Right ventricle myocardium inferior (tissue), 1 donor: ENCODE data around the gene AICDA. TPM values are rescaled to one million over a fixed set of nuclear protein-coding genes. Genes with fewer than 3 reads are reported as not detected.
"Not testable (repeated sequence)": the region's sequence is repeated elsewhere in the genome, so short reads cannot be mapped to it uniquely, and the experiment has no call there.

Source experiments
- ATAC-seq: fragments of 200-7000 bp; cut with Tn5 transposase; one replicate; pipeline ENCODE4 v1.9.1; 2020; ENCODE audit warnings: mild to moderate bottlenecking, moderate library complexity
- DNase-seq: peaks from one replicate; pipeline ENCODE4 v3.0.0; 2021; ENCODE audit errors: missing footprints
- intact Hi-C: fragments of 100-400 bp; cut with DNase I; formaldehyde crosslinking; loops from one replicate; pipeline ENCODE4 v1.11.0; 2022
- total RNA-seq: library from RNA; stranded (reverse); fragmentation: NEBNext Ultra II Directional; extraction: Animal tissue kit (Norgen Biotek cat#: 25700); gene quantifications from one replicate; pipeline ENCODE4 v1.2.1, GENCODE V29; 2021
- donor health status: DM: no; HTN: yes; CAD: no; lungs with severe emphysema.

Gene AICDA
- total RNA-seq, 1 donor from 2014 or later: 0.08 TPM

GRCh38 chr12:8624750-8625149, 12.1 kb upstream of the AICDA start:
- ATAC-seq, DNase-seq, intact Hi-C loops: not testable (repeated sequence)

DNA sequence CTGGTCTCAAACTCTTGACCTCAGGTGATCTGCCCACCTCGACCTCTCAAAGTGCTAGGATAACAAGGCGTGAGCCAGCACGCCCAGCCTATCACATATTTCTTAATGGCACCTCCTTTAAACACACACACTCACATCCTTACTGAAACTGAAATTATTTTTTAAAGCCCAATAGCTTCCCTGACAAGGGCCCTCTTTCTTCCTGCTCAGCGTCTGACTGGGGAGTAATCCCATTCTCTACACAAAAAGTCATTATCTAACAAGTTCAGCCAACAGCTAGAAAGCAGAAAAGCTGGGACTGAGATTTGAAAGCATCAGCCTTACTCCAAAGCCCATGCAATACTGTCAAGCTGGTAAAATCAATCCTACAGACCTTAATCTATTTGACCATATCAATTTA, 10.0 kb upstream of the AICDA start:
- ATAC-seq (no peak), DNase-seq (no peak)
- intact Hi-C loops: no loop called here

- DNase-seq (no peak), ATAC-seq (no peak)
- intact Hi-C loops: no loop called here
Observed at GRCh38 chr12:8615206-8615605, 2.5 kb upstream of the AICDA start.

- intact Hi-C loops, DNase-seq, ATAC-seq: not testable (repeated sequence)
Observed at GRCh38 chr12:8613881-8614280, 1.2 kb upstream of the AICDA start.

- ATAC-seq (no peak), DNase-seq (no peak)
- intact Hi-C loops: loop anchor here (2.0 kb wide), 1 partner anchor 64 kb away; no protein-coding TSS in a partner anchor
Observed at GRCh38 chr12:8609061-8609570, 3.5 kb downstream of the AICDA start.

DNA sequence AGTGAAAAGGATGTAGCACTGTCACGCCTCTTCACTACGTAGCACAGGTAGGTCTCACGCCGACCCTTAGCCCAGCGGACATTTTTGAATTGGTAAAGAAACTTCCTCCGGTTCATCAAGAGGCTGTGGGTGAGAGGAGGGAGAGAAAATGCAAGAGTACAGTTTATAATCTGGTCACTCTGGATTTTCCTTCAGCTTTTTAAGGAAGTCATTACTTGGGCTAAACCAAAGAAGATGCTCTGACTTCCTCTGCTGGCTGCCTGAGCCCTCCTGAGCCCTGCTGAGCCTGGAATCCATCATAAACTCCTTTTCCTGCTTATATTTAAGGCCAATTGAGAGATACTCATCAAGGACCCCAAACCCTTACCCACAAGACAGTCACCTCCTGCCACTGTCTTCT, 5.8 kb downstream of the AICDA start:
- DNase-seq: no peak
- intact Hi-C loops: no loop called here
- ATAC-seq: no peak

DNA sequence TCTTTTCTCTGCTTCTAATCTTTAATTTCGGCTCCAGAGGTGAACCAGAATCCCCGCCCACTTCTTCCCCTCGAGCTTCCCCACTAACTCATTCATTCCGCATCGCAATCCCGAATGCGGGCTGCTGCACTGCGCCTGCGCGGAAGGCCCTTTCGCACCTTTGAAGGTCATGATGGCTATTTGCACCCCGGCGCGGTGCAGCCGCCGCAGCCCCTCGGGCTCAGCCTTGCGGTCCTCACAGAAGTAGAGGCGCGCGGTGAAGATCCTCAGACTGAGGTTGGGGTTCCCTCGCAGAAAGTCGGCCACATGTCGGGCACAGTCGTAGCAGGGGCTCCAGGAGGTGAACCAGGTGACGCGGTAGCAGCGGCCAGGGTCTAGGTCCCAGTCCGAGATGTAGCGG, 7.6 kb downstream of the AICDA start:
- intact Hi-C loops: no loop called here
- ATAC-seq: no peak
- no peak for DNase-seq

- ATAC-seq (no peak), DNase-seq (no peak)
- intact Hi-C loops: no loop called here
Observed at GRCh38 chr12:8603856-8604255, 8.8 kb downstream of the AICDA start.

- intact Hi-C loops: no loop called here
- DNase-seq (no peak), ATAC-seq (no peak)
Observed at GRCh38 chr12:8603286-8603685, 9.4 kb downstream of the AICDA start.

DNA sequence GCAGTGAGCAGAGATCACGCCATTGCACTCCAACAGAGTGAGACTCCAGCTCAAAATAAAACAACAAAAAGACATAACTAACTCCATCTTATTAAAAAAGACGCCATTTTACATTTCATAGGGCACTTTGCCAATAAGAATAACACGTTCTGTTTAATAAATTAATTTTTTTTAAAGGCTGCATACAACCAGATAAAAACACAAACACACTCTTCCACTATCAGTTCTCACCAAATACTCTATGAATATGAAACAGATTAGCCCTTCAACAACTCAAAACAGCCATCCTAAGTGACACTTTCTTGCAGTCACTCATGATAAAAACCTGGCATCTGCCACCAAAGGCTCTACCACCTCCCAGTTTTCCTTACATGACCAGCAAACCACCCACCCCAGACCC, 16.1 kb downstream of the AICDA start:
- intact Hi-C loops: no loop called here
- DNase-seq (no peak), ATAC-seq (no peak)

GRCh38 chr12:8594072-8594471, 18.6 kb downstream of the AICDA start:
- DNase-seq (no peak), ATAC-seq (no peak)
- intact Hi-C loops: no loop called here

DNA sequence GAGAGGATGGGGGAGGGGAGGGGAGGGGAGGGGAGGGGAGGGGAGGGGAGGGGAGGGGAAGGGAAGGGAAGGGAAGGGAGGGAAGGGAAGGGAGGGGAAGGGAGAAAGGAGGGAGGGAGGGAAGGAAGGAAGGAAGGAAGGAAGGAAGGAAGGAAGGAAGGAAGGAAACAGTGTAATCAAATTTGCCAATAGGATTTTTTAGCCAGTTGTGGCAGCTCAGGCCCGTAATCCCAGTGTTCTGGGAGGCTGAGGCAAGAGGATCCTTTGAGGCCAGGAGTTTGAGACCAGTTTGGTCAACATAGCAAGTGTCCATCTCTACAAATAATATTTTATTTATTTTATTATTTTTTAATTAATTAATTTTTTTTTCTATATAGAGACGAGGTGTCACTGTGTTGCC, 19.4 kb downstream of the AICDA start:
- intact Hi-C loops: no loop called here
- DNase-seq (no peak), ATAC-seq (no peak)

GRCh38 chr12:8590842-8591545, 21.7 kb downstream of the AICDA start:
- no peak for DNase-seq
- ATAC-seq: no peak
- intact Hi-C loops: no loop called here

DNA sequence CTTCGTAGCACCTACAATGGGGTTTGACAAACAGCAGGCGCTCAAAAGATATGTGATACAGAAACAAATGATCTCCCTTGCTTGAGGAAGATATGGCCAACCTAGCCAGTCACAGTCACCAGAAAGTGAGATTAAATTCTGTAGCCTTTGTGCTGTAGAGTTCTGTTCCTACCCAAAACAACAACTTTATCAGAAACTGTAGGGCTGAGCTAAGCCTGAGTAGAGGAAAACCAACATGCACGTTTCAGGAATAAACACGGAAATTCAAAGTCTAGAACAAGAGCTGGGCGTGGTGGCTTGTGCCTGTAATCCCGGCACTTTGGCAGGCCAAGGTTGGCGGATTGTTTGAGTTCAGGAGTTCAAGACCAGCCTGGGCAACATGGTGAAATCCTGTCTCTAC, 23.0 kb downstream of the AICDA start:
- intact Hi-C loops: no loop called here

DNA sequence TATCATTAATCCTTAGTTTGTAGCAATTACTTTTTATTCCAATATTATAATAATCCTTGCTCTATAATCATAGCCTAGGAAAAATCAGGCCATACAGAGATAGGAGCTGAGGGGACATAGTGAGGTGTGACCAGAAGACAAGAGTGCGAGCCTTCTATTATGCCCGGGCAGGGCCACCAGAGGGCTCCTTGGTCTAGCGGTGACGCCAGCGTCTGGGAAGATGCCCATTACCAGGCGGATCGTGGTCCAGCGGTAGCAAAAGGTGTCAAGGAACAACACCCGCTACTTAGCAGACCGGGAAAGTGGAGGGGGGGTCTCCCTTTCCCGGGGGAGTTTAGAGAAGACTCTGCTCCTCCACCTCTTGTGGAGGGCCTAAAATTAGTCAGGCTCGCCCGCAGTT, 28.2 kb downstream of the AICDA start:
- intact Hi-C loops, ATAC-seq: not testable (repeated sequence)
- peak; percentile 63 for DNase-seq

More for the DNA sequence above, 23.0 kb downstream of the AICDA start:
- DNase-seq (no peak), ATAC-seq (no peak)

GRCh38 chr12:8584004-8584403, 28.7 kb downstream of the AICDA start:
- ATAC-seq: no peak
- no peak for DNase-seq
- intact Hi-C loops: no loop called here

- intact Hi-C loops: no loop called here
Observed at GRCh38 chr12:8581098-8581784, 31.4 kb downstream of the AICDA start.

DNA sequence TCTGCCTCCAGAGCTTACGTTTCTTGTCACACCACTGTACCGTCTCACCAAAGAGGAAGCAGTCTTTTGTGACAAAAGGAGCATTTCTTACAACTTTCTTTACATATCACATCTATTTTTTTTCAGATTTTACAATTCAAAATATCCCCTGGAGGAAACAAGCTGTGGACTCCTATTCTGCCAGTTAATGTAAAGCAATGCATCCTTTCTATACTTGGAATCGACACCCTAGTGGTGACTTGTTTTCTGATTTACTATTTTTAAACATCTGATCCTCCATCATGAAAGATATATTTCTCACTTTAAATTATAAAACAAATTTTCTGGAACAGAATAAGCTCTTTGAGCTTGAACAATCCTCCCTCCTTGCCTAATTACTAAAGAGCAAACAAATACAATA, 34.8 kb downstream of the AICDA start:
- intact Hi-C loops: no loop called here

More at GRCh38 chr12:8581098-8581784, 31.4 kb downstream of the AICDA start:
- ATAC-seq (no peak), DNase-seq (no peak)

DNA sequence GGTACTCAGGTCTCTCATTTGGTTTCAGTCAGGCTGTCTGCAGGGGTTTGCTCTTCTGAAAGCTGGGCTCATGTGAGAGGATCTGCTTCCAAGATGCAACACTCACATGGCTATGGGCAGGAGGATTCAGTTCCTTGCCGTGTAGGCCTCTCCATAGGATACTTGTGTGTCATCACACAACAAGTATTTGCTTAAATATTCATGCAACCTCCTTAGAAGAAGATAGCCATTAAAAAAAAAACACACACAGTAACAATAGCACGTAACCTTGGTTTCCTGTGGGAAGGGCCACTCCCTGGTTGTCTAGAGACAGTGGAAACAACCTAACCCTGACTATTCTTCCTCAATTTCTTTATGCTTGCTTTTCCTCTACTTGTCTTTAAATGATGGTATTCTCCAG, 40.2 kb downstream of the AICDA start:
- intact Hi-C loops: no loop called here
- ATAC-seq: no peak
- no peak for DNase-seq

More for the DNA sequence above, 34.8 kb downstream of the AICDA start:
- DNase-seq (no peak), ATAC-seq (no peak)

- intact Hi-C loops: no loop called here
- ATAC-seq (no peak), DNase-seq (no peak)
Observed at GRCh38 chr12:8566525-8566924, 46.1 kb downstream of the AICDA start.
